NCI-H146 treated with DMSO at 0.1 percent for 48 hours (cell line): ENCODE results near the gene RAB13.
"Not testable (repeated sequence)": the region's sequence is repeated elsewhere in the genome, so short reads cannot be mapped to it uniquely, and the experiment has no call there.

ENCODE experiments used
- DNase-seq: peaks from one replicate; lab custom pipeline; 2025; ENCODE audit not compliant: unreplicated experiment; lab: John Stamatoyannopoulos, UW

RAB13 gene

DNA sequence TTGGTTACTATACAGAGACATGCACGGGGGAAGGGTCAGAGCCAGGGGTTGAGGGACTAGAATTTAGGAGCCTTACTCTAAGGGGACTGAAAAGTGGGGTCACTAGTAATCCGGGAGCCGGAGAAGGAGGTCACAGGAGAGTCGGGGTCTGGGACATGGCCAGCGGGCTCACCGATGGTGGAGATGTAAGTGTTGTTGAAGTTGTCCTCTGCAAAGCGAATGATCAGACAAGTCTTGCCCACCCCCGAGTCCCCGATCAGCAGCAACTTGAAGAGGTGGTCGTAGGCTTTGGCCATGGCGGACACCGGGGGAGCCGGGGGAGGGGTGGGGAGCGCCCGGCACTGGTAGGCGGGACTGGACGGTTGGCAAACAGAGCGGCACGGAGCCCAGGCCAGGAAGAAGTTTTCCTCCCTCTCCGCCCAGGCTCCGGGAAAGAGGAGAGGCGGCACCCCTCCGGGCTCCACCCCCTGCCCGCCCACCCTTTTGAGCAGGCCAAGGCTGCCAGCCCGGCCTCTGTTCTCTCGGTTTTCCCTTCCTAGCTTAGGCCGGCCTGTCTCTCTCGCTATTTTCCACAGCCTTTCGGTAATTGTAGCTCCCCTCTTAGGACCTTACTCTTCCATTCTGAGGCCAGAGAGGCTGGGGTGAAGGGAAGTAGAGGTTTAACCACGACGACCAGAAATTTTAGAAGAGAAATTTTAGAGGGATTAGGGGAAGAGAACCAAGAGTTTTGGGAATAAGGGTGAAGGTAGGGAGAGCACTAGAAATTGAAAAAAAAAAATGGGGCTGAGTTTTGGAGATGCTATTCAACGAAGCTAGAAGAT lies at the start of gene RAB13:
RAB13 (minus strand) TSS at position 399 of the 821 bp plus-strand sequence; CDS start at position 296, 103 bp downstream.
- DNase-seq = peak; percentile 73

- not testable (repeated sequence) for DNase-seq
These were observed 47.6 kb upstream of the RAB13 start for GRCh38 chr1:154033697-154034096.

DNA sequence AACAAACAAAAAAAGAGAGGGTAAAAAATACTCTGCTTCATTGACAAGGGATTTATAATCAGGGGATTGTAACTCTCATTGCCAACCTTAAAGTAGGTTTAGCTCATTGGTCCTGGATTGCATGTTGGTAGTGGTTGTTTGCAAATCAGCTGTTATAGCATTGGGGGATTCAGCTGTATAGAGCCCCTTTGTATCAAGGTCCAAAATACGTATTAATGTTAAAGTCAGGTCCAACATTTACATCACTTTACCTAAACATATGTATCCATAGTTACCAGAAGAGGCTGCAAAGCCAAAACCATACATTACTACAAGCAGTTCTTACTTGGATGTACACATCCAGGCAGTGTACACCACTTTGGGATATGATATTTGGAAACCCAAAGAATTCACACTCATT lies 33.8 kb upstream of the RAB13 start:
- no peak for DNase-seq

GRCh38 chr1:154019269-154019668 lies 33.1 kb upstream of the RAB13 start:
- no peak for DNase-seq

DNA sequence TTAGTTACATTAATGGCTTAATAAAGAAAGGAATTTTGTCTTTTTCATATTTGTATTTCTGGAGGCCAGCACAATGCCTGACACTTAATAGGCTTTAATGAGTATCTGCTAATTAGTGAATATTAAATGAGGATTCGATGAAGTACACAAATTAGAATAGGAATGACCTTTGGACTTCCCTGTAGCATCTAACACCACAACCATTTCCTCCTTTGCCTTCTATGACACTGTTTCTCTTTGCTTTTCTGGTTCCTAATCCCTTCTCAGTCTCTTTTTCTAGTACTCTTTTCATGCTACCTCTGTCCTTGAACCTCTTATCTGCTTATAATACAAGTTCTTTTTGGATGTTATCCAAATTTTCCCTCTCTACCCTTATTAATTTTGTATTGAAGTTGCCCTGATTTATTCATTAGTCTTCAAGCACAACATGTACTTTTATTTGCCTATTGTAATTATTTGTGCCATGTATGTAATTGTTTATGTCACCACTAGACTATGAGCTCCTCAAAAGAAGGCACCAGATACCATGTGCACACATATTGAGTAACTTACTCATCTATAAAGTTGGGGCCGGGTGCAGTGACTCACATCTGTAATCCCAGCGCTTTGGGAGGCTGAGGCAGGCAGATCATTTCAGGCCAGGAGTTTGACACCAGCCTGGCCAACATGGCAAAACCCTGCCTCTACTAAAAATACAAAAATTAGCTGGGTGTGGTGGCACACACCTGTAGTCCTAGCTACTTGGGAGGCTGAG lies 28.2 kb upstream of the RAB13 start:
- no peak for DNase-seq

- not testable (repeated sequence) for DNase-seq
These were observed 26.4 kb upstream of the RAB13 start for GRCh38 chr1:154012543-154012942.

DNA sequence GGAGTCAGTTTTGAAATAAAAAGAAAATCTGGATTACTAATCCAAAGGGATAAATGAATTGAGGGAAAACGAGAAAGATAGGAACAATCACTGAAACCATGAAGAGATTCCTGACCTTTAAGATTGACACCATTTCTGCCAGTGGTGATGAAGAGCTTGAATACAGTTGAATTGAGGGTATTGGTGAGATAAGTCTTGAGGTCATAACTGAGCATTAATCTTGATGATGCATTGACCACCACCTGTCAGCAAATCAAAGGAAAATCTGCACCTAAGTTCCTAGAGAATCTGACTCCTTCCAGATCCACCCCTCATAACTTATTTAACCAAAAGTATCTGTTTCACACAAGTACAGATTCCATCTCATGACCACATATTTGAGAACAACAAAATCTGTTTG lies 26.0 kb upstream of the RAB13 start:
- no peak for DNase-seq

DNA sequence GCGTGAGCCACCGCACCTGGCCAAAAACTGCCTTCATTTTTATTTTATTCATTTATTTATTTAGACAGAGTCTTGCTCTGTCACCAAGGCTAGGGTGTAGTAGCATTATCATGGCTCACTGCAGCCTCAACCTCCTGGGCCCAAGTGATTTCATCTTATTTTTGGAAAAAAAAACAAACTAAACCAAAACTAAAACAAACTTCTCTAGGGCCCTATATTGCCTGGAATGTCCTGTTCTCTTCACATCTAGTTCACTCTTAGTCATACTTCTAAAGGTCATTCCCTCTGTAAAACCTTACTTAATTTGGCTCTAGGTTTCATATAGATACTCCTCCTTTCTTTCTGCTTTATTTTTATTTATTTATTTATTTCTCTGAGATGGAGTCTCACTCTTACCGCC lies 20.0 kb upstream of the RAB13 start:
- DNase-seq = no peak

DNA sequence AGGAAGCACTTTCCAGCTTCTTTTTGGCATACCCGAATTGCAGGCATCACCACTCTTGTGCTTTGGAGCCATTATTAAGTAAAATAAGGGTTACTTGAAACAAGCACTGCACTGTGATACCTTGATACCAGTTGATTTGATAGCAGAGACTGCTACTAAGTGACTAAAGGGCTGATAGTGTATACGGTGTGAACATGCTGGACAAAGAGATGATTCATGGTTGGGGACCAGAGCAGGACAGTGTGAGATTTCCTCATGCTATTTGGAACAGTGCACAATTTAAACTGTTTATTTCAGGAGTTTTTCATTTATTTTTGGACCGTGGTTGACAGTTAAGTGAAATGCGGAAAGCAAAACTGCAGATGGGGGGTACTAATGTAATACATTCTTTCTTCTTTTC lies 14.3 kb upstream of the RAB13 start:
- no peak for DNase-seq

DNA sequence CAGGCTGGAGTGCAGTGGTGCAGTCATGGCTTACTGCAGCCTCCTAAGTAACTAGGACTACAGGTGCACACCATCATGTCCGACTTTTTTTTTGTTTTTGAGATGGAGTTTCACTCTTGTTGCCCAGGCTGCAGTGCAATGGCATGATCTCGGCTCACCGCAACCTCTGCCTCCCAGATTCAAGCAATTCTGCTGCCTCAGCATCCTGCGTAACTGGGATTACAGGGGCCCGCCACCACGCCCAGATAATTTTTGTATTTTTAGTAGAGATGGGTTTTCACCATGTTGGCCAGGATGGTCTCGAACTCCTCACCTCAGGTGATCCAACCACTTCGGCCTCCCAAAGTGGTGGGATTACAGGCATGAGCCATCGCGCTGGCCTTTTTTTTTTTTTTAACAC lies 10.7 kb upstream of the RAB13 start:
- not testable (repeated sequence) for DNase-seq

DNA sequence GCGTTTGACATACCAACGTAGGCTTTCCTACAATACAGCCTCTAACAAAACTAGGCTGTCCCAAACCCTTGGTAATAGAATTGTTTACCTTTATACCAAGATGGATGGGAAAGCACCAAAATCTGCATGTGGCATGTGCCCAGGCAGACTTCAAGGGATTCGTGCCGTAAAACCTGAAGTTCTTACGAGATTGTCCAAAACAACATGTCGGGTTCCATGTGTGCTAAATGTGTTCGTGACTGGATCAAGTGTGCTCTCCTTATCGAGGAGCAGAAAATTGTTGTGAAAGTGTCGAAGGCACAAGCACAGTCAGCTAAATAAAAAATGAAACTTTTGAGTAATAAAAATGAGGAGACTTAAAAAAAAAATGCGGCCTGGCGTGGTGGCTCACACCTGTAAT lies 9.5 kb upstream of the RAB13 start:
- DNase-seq = no peak

DNA sequence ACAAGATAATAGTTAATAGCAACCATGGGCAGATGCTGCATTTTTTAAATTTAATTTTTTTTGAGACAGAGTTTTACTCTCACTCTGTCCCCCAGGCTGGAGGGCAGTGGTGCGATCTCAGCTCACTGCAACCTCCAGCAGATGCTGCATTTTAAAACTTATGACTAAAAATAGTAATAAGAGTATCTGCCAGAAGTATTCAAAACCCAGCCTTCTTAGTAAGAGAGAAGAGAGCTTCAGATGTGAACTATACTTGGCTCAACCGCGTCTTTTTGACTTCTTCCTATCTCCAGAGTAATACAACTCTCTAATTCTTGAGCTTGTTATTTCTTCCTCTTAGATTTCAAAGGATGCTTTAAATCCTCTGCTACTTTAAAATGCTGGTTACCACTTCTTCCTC lies 9.1 kb upstream of the RAB13 start:
- no peak for DNase-seq

DNA sequence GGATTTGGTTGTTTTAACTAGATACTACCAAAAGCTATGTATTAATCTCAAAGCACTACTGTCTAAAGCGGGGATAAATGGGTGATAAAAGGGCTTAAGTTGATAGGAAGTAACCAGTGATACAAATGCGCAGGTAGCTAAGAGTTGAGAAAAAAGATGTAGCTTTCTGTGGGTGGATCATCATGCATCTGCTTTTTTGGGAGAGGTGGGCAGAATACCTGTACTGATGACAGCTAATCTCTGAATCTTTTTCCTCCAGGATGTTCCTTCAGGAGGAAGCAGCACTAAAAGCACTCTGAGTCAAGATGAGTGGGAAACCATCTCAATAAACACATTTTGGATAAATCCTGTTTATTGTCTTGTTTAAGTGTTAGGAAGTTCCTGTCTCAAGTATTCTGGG lies 5.7 kb upstream of the RAB13 start:
- DNase-seq = no peak

DNA sequence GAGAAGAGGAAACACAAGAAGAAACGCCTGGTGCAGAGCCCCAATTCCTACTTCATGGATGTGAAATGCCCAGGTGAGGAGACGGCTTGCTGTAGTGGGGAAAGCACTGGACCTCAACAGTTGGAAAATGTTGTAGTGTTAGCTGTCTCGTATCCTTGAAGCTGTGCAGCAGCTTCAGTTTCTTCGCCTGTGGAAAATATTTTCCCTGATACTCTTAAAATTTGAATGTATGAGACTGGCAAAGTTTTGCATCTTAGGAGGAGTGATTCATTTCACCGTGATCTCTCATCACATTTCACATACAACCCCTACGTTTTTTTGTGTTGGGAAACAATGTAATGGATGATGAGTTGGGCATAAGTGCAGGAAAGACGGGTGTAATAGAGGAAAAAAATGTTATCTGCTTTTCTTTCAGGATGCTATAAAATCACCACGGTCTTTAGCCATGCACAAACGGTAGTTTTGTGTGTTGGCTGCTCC lies 5.1 kb upstream of the RAB13 start:
- no peak for DNase-seq

- peak; percentile 97 for DNase-seq
These were observed 4.5 kb upstream of the RAB13 start, which contains the start of gene RPS27 for GRCh38 chr1:153990468-153991150. Gene RPS27, plus strand, starts transcription at chr1:153990762. Its CDS starts 35 bp downstream, at chr1:153990797.

GRCh38 chr1:153987621-153988020 lies 1.5 kb upstream of the RAB13 start:
- DNase-seq = no peak

DNA sequence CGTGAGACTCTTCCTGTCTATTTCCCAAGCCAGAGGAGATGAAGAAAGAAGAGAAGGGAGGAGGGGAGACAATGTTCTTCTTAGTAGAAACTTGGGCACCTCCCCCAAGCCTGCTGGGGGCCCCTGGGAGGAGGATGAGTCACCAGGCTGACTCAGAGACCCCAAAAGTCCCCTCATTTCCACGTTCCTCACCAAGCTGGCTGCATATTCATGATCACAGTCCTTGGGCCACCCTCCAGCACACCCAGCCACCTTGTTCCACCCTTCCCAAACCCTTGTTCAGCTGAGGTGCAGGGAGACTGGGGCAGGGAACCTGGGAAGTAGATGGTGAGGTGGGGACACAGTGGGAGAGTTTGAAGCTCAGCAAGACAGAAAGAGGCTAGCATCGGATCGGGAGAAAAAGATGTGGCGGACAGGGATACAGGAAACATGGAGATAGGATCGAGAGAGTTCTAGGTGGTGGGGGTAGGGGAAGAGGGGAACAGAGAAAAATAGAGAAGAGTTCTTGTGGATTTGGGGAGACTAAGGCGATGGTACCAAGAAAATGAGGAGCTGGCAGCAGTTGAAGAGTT lies 712 bp downstream of the RAB13 start:
- no peak for DNase-seq

DNA sequence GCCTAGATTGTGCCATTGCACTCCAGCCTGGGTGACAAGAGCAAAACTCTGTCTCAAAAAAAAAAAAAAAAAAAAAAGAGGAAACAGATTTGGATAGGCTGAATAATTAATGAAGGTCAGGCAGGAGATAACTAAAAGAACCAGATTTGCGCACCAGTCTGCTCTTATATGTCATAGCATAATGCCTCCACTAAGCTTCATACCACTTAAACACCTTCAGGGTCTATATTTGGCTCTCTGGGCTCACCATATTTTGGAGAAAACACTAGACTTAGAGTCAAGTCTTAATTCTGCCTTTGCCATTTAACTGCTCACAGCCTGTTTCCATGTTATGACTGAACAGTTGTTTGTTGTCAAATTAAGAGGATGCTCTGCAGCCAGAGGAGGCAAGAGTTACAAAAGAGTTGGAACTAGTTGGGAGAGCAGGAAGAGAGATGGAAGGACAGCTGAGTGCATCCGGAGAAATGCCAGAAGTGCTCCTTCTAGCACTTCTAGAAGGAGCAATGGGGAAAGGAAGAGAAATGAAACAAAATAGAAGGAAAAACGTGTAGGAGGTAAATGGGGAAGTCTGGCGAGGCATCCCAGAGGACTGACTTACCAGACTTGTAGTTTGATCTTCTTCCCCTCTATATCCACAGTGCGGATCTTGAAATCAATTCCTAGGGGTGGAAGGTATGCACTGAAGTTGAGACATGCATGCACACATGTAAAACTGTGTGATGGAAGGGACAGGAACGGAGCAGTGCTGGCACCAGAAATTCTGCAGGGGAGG lies 1.8 kb downstream of the RAB13 start:
- DNase-seq = no peak

GRCh38 chr1:153981735-153982134 lies 4.4 kb downstream of the RAB13 start:
- DNase-seq = not testable (repeated sequence)

DNA sequence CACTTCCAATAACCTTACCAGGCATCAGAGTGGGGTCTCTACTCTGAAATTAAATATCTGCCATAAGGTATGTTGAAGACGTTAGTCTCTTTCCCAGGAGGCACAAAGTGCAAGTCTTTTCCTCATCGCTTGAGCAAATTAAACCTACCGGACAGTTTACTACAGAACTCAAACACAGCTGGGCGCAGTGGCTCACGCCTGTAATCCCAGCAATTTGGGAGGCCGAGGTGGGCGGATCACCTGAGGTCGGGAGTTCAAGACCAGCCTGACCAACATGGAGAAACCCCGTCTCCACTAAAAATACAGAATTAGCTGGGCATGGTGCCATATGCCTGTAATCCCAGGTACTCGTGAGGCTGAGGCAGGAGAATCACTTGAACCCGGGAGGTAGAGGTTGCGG lies 7.0 kb downstream of the RAB13 start:
- not testable (repeated sequence) for DNase-seq
